HG03135 (cell line): ENCODE results near the gene EGFR.
"Not testable (repeated sequence)": the region's sequence is repeated elsewhere in the genome, so short reads cannot be mapped to it uniquely, and the experiment has no call there.

Experiments
- ATAC-seq: cut with Tn5 transposase; IDR thresholded peaks from one replicate; pipeline ENCODE4 v1.9.1; 2021; ENCODE audit warnings: mild to moderate bottlenecking, moderate library complexity; ENCODE audit not compliant: unreplicated experiment

Gene EGFR

DNA sequence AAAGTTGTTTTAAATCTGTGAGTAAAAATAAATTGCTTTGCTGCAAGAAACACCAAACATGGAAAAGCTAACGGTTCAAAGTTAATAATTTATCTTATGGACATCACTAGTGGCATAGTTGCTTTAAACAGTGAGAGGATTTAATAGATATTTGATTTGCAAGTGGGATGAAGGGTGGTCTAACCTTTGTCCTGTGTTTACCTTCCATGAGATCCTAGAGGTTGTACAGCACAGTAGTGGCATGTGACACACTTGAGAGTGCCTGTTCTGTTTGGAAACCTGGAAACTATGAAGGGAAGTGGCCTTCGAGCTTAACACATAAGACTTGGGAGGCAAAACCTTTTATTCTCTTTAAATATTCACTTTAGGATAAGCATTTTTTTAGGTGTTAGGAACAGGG lies 16.0 kb downstream of the EGFR start:
- ATAC-seq = no peak

DNA sequence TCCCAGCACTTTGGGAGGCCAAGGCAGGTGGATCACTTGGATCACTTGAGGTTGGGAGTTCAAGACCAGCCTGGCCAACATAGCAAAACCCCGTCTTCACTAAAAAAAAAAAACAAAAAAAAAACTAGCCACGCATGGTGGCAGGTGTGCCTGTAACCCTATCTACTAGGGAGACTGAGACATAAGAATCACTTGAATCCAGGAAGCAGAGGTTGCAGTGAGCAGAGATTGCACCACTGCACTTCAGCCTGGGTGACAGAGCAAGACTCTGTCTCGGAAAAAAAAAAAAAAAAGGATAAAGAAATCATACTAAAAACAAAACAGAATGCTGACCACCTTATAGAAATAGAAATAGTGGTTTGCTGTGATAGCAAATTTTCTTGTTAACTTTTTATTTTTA lies 16.6 kb downstream of the EGFR start:
- not testable (repeated sequence) for ATAC-seq

DNA sequence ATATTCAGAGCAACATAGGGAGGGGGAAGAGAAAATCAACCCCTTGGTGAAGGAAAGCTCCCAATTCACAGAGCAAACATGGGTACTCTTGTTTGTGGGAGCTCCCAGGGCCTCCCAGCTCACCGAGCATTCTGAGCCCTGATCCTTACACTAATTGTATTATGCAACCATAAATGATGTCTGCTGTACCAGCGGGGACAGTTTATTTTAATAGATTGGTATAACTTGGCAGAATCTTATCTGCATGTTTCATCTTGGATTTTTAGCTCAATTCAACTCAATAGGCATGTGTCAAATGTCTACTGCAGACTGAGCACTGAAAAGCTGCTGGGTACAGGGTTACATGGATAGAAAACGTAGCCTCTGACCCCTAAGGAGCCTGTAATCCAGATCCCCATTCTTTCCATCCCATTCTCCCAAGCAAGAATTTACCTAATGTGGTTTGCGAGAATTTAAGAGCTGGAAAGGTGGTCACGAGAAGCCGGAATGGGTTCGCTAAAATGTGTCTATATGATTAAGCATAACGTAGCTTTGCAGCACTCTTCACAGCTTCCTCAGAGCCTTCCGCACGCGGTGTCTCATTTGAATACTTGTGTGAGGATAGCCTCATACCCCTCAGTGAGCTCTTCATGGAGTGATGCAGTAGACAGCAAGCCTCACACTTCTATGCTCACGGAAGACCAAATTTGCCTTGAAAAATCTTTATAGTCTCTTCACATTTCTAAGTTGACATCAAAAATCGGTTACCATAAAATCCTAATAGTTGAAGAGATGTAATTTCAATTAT lies 18.3 kb downstream of the EGFR start:
- no peak for ATAC-seq

DNA sequence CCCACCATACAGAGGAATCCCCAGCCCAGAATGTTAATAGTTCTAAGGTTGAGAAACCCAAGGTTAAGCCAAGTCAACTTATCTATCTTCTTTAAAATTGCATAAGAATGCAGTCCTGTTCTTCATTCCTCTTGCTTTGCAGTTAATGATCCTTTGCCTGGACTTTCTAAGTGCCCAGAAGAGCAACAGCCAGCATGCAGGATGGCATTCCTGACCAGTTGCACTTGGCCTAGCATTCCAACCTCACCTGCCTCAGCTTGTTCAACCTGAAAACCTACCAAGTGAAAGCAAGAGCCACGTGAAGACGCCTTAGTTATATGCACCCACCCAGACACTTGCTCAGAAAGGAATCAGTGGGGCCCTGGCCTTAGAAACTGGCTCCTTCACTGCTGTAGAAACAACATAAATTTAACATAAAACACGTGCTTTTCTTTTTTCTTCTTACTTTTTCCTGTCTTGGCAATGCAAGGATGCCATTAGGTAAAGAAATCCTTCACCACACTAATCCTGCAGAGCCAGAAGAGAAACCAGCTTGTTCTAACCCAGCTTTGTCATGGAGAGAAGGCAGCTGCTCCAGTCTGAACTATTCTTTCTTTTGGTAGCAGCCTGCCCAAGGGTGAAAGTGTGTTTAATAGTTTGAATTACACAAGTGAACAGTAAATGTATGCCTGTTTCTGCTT lies 25.0 kb downstream of the EGFR start:
- ATAC-seq = no peak

DNA sequence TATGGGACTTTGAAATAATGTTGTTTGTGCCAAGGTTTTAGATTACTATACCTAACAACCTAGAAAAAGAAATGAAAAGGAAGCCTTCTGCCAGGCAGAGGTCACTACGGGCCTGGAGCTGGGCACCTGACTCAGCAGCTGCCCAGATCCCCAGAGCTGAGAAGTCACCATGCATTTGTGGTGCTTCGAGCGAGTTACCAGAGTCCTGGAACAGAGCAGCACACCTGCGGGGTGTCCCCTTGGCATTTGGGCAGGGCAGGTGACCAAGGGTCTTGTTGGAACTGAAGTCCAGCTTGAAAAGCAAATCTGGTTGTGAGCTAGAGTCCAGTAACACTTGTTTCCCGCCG lies 25.5 kb downstream of the EGFR start:
- no peak for ATAC-seq

DNA sequence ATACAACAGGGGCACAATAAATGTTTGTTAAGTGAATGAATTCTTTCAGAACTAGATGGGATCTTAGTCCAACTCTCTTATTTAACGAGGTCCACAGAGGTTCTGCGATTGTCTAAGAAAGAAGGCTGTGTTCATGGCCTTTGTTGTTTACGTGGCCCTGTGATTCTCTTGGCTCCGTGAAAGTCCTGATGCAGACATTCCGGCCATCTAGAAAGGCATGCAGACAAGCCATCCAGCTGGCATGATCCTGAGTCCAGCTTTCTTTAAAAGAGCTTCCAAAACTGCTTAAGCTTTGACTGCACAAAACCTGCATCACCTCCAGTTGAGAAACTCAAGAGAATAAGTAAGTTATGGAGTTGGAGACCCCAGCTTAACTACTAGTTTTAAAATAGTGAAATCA lies 26.0 kb downstream of the EGFR start:
- no peak for ATAC-seq

DNA sequence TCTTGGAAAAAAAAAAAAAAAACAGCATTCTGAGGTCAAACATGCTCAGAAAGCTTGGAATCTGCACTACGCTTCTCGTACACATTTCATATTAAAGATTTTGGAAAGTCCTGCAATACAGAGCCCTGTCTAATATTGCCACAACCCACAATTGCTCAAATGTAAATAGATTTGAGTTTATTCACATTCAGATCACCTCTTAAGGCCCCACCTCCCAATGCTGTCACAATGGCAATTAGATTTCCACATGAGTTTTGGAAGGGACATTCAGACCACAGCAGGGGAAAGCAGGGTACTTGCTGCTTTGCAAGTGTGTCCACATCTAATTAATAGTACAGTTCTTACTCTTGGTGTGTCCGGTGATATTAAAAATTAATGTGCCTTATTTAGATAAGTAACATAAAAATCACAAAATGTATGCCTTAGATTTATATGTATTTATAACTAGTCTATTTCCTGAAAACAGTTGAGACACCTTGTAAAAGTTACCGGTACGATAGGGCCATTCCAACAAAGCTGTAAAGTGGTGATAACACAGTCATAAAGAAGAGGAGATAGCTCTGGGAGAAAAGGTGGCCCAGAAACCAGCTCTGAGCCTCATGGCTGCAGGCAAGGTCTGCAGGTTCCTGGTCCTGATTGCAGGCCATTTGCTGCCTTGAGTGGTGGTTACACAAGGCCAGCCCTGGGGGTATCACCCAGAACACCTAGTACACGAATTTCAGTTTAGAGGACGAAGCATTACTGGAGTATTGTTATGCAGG lies 27.9 kb downstream of the EGFR start:
- ATAC-seq = no peak

DNA sequence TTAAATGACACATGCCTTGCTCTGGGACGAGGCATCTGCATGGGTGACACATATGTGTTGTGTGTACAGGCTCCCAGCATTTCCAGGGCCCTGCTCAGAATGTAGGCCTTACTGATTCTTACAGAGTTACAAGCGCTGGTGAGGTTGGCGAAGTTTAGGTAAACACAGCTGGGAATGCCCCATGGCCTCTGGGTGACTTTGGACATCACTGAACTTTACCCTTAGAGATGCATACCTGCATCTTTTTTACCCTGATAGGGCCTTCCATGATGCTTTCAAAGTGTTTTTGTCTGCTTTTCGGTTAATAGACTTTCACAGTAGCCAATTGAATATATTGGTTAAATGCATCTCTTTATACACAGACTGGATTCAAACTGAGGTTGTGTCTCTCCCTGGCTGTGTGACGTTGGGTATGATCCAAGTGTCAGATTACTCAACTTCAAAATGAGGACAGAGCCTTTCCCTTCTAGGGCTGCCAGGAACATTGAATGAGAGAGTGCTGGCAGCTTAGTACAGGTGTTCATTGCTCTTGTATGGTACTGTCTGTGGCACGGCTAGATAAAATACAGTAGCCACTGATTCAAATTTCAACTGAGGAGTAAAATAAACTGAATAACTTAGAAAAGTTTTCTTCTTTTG lies 29.5 kb downstream of the EGFR start:
- no peak for ATAC-seq

DNA sequence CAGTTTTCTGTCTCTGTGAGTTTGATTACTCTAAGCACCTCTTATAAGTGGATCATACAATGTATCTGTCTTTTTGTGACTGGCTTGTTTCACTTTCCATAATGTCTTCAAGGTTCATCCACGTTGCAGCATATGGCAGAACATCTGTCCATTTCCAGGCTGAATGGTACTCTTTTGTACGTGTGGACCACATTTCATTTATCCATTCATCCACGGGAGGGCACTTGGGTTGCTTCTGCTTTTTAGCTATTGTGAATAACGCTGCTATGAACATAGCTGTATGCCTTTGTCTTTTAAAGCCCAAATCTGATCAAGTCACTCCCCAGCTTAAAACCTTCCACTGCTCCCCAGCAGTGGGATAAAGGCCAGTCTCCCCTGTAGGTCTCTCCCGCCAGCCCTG lies 31.5 kb downstream of the EGFR start:
- ATAC-seq = no peak

DNA sequence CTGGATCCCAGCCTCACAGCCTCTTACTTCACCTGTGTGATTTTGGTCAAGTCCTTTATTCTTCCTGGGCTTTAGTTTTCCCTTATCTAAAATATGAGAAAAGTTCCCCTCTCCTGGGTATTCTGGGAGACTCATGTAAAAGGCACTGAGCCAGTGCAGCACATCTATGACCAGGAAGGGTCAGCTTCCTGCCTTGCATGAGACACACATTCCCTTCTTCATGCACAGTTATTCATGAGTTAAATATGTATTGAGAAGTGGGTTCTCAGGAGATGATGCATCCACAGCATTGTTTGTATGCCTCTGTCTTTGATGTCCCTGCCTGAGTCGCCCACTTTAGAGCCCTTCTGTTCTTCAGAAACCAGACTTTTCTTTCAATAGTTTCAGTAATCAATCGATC lies 33.3 kb downstream of the EGFR start:
- no peak for ATAC-seq

DNA sequence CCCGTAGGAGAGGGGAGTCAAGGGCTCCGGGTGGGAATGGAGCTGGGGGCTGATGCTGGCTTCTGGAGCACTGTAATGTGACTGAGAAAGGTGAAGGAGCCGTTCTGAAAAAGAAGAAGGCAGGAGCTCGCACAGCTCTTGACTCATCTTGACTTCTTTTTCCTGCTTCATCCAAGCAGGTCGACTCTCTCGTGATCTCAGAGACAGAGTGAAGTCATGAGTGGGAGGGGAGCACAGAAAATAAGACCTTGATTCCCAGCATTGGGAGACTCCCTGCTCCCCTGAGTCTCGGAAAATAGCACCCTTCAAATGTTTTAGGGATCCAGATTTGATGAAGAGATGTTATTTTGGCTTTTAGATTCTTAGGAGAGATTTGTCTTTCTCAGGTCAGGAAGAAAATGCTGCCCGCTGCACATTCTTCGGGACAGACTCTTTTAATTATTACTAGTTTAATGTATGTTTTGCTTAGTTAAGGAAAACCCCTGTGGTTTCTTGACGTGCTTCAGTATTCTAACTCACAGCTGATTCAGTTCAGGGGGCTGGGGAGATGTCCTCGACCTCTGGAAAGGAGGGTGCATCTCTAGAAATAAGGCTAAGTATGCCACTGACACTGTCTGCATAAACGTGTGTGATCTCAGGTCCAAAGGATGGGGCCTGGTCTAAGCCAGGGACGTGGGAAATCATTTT lies 34.1 kb downstream of the EGFR start:
- ATAC-seq = no peak

DNA sequence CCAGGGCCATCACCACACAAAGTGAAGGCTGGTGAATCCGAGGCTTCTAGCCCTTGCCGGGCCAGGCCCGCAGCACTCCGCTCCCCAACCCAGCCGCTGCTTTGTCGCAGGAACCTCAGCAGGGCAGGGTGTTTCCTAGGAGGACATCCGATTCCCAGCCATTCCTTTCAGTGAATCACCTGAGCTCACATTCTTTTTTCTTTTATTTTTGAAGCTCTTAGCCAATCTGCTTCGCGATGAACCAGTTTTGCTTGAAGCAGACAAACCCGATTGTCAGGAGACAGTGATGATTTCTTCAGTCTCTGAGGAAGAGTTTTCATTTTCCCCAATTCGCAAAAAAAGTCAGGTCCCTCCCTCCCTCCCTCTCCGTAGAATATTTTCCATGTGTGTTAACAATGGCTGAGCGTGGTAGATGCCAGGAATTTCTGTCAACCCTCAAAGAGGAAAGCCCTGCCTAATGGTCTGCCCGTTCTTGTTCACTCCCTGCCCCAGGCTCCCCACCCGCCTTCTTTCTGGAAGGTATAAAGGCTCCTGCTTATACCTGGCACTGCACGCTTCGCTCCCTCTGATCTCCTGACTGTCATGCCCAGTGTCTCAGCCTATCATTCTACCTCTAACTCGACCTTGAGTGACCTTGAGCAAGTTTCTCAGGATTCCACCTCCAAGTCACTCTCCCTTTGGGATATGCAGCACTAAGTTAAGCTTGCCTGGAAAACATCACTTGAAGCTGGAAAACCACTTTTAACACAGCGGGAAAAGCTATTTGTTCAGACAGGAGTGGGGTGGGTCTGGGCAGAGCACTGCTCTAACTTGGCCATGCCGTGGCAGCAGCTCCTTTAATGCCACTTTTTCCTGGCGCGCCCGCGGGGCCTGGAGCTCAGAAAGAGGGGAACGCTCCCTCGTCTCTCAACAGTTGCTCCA lies 35.1 kb downstream of the EGFR start:
- no peak for ATAC-seq

DNA sequence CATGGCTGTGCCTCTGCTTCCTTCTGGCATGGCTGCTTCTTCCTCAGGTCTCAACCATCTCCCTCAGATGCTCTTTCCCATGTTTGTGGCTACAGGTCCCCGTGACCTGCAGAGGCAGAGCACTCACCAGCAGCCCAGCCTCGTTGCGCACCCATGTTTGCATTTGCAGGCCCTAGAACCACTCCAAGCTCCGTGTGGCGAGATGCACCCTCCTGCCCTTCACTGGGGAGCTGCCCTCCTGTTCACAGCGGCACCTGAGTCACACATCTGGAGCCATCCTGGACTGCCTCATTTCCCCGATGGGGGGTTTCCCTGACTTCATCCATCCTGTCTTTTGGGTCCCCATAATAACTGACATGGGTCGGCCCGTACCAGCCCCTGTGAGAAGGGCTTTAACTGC lies 35.9 kb downstream of the EGFR start:
- ATAC-seq = no peak

DNA sequence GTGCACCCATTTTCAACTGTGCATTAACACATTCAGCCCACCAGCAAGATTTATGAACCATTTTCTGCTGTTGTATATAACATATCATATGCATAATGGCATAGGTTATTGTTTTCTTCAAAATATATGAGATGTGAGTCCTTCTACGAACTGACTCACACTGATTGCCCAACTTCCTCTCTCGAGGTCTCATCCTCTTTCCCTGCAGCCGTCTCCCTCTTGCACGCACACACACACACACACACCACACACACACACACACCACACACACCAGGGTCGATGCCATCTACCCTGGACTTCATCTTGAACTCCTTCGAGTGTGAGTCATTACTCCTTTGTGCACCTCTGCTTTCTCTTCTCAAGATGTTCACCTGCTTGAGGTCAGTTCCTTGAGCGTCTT lies 36.7 kb downstream of the EGFR start:
- no peak for ATAC-seq

DNA sequence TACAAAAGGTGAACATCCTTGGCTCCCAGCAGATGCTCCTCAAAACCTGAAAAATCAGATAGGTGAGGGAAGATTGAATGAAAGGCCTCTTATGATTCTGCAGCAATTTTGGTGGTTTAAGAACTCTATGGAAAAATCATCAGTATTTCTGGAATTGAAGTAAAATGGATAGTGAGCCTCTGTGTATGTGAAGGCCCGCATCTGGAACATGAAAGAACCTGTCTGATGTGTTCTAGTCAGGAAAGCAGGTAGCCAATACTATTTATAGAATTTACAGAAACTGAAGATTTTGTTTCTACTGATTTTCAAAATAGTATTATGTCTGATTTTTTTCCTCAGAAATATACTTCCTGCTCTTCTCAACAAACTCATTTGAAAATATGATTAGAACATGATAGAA lies 37.3 kb downstream of the EGFR start:
- no peak for ATAC-seq

DNA sequence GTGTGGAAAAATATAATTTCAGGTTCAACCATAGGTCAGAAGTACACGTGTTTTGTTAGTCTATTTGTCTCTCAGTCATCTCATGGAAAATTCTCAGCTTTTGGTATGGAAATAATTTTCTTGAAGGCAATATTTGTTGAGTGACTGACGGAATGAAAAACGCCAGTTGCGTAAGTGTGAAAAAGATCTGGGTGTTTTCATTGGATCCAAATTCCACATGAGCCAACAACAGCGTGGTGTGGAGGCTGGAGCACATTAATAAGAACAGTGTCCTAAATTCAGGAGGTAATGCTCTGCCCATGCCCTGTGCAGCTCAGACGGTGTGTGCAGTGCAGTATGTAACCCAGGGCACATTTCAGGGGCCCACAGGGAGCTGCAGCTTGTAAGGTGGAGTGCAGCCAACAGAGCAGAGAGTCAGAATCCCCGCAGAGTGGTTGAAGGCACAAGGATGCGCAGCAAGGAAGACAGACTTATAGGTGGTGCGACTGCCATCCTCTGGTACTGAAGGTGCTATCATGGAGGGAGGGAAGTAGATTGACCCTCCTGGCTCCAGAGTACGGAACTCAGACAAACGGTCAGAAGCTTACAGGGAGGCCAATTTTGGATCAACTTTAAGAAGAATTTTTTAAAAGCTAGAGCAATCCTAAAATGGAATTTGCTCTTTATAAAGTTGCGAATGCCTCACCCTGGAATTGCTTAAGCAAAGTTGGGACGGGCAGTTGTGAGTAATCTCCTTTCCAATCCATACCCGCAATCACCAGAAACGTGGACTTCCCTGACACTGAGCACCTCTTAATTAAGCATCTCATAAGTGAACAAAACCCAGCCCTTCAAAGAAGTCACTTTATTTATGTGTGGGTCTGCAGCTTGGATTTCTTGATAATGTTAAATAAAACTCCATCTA lies 38.0 kb downstream of the EGFR start:
- ATAC-seq = no peak

DNA sequence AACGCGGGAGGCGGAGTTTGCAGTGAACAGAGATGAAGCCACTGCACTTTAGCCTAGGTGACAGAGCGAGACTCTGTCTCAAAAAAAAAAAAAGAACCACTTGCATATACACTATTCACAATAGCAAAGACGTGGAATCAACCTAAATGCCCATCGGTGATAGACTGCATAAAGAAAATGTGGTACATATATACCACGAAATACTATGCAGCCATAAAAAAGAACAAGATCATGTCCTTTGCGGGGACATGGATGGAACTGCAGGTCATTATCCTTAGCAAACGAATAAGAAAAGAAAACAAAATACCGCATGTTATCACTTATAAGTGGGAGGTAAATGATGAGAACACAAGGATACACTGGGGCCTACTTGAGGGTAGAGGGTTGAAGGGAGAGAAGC lies 39.5 kb downstream of the EGFR start:
- no peak for ATAC-seq

DNA sequence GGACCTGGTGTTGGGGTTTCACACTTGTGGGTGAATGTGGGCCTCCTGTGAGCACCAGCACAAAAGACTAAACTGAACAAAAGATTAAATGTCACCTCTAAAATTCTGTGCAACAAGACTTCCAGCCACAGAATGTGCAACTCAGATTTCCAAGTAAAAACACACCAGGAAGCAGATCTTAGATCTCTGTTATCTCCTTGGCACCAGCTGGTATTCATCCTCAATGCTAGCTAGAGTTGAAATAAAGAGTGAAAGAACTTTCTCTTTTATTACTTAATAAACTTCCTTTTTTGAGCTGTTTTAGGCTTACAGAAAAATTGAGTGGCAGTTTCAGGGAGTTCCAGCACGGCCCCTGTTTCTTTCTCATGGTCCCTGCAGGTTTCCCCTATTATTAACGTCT lies 40.2 kb downstream of the EGFR start:
- ATAC-seq = no peak

DNA sequence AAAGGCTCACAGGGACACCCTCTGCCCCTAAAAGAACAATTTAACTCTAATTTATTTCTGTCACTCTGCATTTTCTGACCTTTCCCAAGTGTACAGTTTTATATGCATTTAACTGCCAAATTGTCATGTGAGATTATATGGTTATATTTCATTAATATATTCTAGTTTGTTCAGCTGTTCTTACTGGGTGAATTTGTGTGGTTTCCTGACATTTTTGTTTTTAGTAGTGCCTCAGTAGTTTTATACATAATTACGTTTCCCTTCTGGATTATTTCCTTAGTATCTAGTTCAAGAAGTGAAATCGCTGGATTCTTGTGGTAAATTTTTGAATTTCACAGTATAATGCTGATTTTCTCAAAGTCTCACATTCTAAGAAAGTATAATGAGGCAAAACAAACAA lies 41.3 kb downstream of the EGFR start:
- ATAC-seq = no peak
